Measurements from ENCODE around the gene GABRR3.

The GABRR3 gene

GRCh38 chr3:97992547-97993173 is 42.5 kb downstream of the GABRR3 start:
- H3K27me3 ChIP-seq (ENCODE audit: insufficient read depth, low read length, poor library complexity), result no peaks in the 10 kb centered on the region
- no peak overlapping the region for H3K18ac ChIP-seq (ENCODE audit: low read length)
- no peak overlapping the region for H4K5ac ChIP-seq (ENCODE audit: low read length)
- no peaks in the 10 kb centered on the region for H3K36me3 ChIP-seq (ENCODE audit: control insufficient read depth, insufficient read depth, low read length)
- H4K8ac ChIP-seq (ENCODE audit: low read depth, low read length), result no peak overlapping the region
- no peak overlapping the region for H3K4me3 ChIP-seq (ENCODE audit: low read length)
- H3K79me1 ChIP-seq (ENCODE audit: low read length), result no peaks in the 10 kb centered on the region
- no peak overlapping the region for H3K23ac ChIP-seq (ENCODE audit: low read length)
- no peak overlapping the region for H2BK120ac ChIP-seq (ENCODE audit: low read depth, low read length)
- H2BK5ac ChIP-seq (ENCODE audit: low read length), result no peak overlapping the region
- peak; percentile 33 for DNase-seq
- H3K4me1 ChIP-seq (ENCODE audit: control insufficient read depth, low read depth, low read length), result no peaks in the 10 kb centered on the region
- no peak overlapping the region for H3K4me2 ChIP-seq (ENCODE audit: low read length)
- H2AK5ac ChIP-seq (ENCODE audit: low read length), result no peak overlapping the region
- H3K9ac ChIP-seq (ENCODE audit: low read length), result no peak overlapping the region
- no peak overlapping the region for H2BK15ac ChIP-seq (replicated peaks; ENCODE audit: low read depth)
- H3K27ac ChIP-seq (ENCODE audit: low read depth, low read length), result no peak overlapping the region
- no peaks in the 10 kb centered on the region for H3K79me2 ChIP-seq (ENCODE audit: control insufficient read depth, insufficient read depth, low read length)
- WGBS (ENCODE audit: extremely low coverage, insufficient coverage, low lambda C conversion rate), result no CpG with 5 or more reads among the region's 2 CpGs
- H3K56ac ChIP-seq (ENCODE audit: low read length), result no peak overlapping the region
- no peak overlapping the region for H3K4ac ChIP-seq (ENCODE audit: low read depth, low read length)

GRCh38 chr3:97991293-97991682 is 43.8 kb downstream of the GABRR3 start:
- no peak overlapping the region for H4K8ac ChIP-seq (ENCODE audit: low read depth, low read length)
- no peaks in the 10 kb centered on the region for H3K27me3 ChIP-seq (ENCODE audit: insufficient read depth, low read length, poor library complexity)
- H2BK5ac ChIP-seq (ENCODE audit: low read length), result no peak overlapping the region
- no peak overlapping the region for H3K4ac ChIP-seq (ENCODE audit: low read depth, low read length)
- no peak overlapping the region for H2AK5ac ChIP-seq (ENCODE audit: low read length)
- H3K4me2 ChIP-seq (ENCODE audit: low read length), result no peak overlapping the region
- H2BK120ac ChIP-seq (ENCODE audit: low read depth, low read length), result no peak overlapping the region
- no CpG with 5 or more reads among the region's 5 CpGs for WGBS (ENCODE audit: extremely low coverage, insufficient coverage, low lambda C conversion rate)
- no peak overlapping the region for H3K9ac ChIP-seq (ENCODE audit: low read length)
- H3K27ac ChIP-seq (ENCODE audit: low read depth, low read length), result no peak overlapping the region
- no peaks in the 10 kb centered on the region for H3K79me2 ChIP-seq (ENCODE audit: control insufficient read depth, insufficient read depth, low read length)
- no peaks in the 10 kb centered on the region for H3K4me1 ChIP-seq (ENCODE audit: control insufficient read depth, low read depth, low read length)
- no peak overlapping the region for H3K18ac ChIP-seq (ENCODE audit: low read length)
- H3K56ac ChIP-seq (ENCODE audit: low read length), result no peak overlapping the region
- H4K5ac ChIP-seq (ENCODE audit: low read length), result no peak overlapping the region
- H3K4me3 ChIP-seq (ENCODE audit: low read length), result no peak overlapping the region
- H3K23ac ChIP-seq (ENCODE audit: low read length), result no peak overlapping the region
- DNase-seq, result no peak
- H2BK15ac ChIP-seq (replicated peaks; ENCODE audit: low read depth), result no peak overlapping the region
- H3K36me3 ChIP-seq (ENCODE audit: control insufficient read depth, insufficient read depth, low read length), result no peaks in the 10 kb centered on the region
- no peaks in the 10 kb centered on the region for H3K79me1 ChIP-seq (ENCODE audit: low read length)

- Histone ChIP-seq H3K36me3 (ENCODE audit: control insufficient read depth, insufficient read depth, low read length) (no peaks in the 10 kb centered on the region), H3K79me2 (ENCODE audit: control insufficient read depth, insufficient read depth, low read length) (no peaks in the 10 kb centered on the region), H3K4me3 (ENCODE audit: low read length) (no peak overlapping the region), H2AK5ac (ENCODE audit: low read length) (no peak overlapping the region), H4K5ac (ENCODE audit: low read length) (no peak overlapping the region), H3K27me3 (ENCODE audit: insufficient read depth, low read length, poor library complexity) (no peaks in the 10 kb centered on the region), H3K4ac (ENCODE audit: low read depth, low read length) (no peak overlapping the region), H3K9ac (ENCODE audit: low read length) (no peak overlapping the region), H3K18ac (ENCODE audit: low read length) (no peak overlapping the region), H3K27ac (ENCODE audit: low read depth, low read length) (no peak overlapping the region), H3K4me1 (ENCODE audit: control insufficient read depth, low read depth, low read length) (no peaks in the 10 kb centered on the region), H3K56ac (ENCODE audit: low read length) (no peak overlapping the region), H3K79me1 (ENCODE audit: low read length) (no peaks in the 10 kb centered on the region), H3K4me2 (ENCODE audit: low read length) (no peak overlapping the region), H4K8ac (ENCODE audit: low read depth, low read length) (no peak overlapping the region), H2BK120ac (ENCODE audit: low read depth, low read length) (no peak overlapping the region), H2BK15ac (replicated peaks; ENCODE audit: low read depth) (no peak overlapping the region), H3K23ac (ENCODE audit: low read length) (no peak overlapping the region), H2BK5ac (ENCODE audit: low read length) (no peak overlapping the region)
- no peak for DNase-seq
- no CpG with 5 or more reads among the region's 2 CpGs for WGBS (ENCODE audit: extremely low coverage, insufficient coverage, low lambda C conversion rate)
Observed at GRCh38 chr3:97990624-97991292, 44.4 kb downstream of the GABRR3 start.

GRCh38 chr3:97988784-97989568 is 46.1 kb downstream of the GABRR3 start:
- WGBS (ENCODE audit: extremely low coverage, insufficient coverage, low lambda C conversion rate), result no CpG with 5 or more reads among the region's 3 CpGs
- H4K8ac ChIP-seq (ENCODE audit: low read depth, low read length), result no peak overlapping the region
- H3K4me1 ChIP-seq (ENCODE audit: control insufficient read depth, low read depth, low read length), result no peaks in the 10 kb centered on the region
- H3K27me3 ChIP-seq (ENCODE audit: insufficient read depth, low read length, poor library complexity), result no peaks in the 10 kb centered on the region
- no peak overlapping the region for H2BK5ac ChIP-seq (ENCODE audit: low read length)
- H3K79me1 ChIP-seq (ENCODE audit: low read length), result no peaks in the 10 kb centered on the region
- no peak overlapping the region for H2AK5ac ChIP-seq (ENCODE audit: low read length)
- no peak overlapping the region for H3K27ac ChIP-seq (ENCODE audit: low read depth, low read length)
- H2BK15ac ChIP-seq (replicated peaks; ENCODE audit: low read depth), result no peak overlapping the region
- no peak overlapping the region for H3K4me3 ChIP-seq (ENCODE audit: low read length)
- no peaks in the 10 kb centered on the region for H3K79me2 ChIP-seq (ENCODE audit: control insufficient read depth, insufficient read depth, low read length)
- H3K9ac ChIP-seq (ENCODE audit: low read length), result no peak overlapping the region
- H3K36me3 ChIP-seq (ENCODE audit: control insufficient read depth, insufficient read depth, low read length), result no peaks in the 10 kb centered on the region
- no peak overlapping the region for H3K18ac ChIP-seq (ENCODE audit: low read length)
- H4K5ac ChIP-seq (ENCODE audit: low read length), result no peak overlapping the region
- H3K4ac ChIP-seq (ENCODE audit: low read depth, low read length), result no peak overlapping the region
- no peak overlapping the region for H2BK120ac ChIP-seq (ENCODE audit: low read depth, low read length)
- no peak for DNase-seq
- H3K56ac ChIP-seq (ENCODE audit: low read length), result no peak overlapping the region
- no peak overlapping the region for H3K23ac ChIP-seq (ENCODE audit: low read length)
- no peak overlapping the region for H3K4me2 ChIP-seq (ENCODE audit: low read length)

GRCh38 chr3:97987306-97987705 is 47.8 kb downstream of the GABRR3 start:
- Histone ChIP-seq H3K79me2 (ENCODE audit: control insufficient read depth, insufficient read depth, low read length) (no peaks in the 10 kb centered on the region), H3K18ac (ENCODE audit: low read length) (no peak overlapping the region), H2BK120ac (ENCODE audit: low read depth, low read length) (no peak overlapping the region), H3K36me3 (ENCODE audit: control insufficient read depth, insufficient read depth, low read length) (no peaks in the 10 kb centered on the region), H2AK5ac (ENCODE audit: low read length) (no peak overlapping the region), H3K4me2 (ENCODE audit: low read length) (no peak overlapping the region), H4K8ac (ENCODE audit: low read depth, low read length) (no peak overlapping the region), H3K4me1 (ENCODE audit: control insufficient read depth, low read depth, low read length) (no peaks in the 10 kb centered on the region), H3K27ac (ENCODE audit: low read depth, low read length) (no peak overlapping the region), H3K23ac (ENCODE audit: low read length) (no peak overlapping the region), H3K9ac (ENCODE audit: low read length) (no peak overlapping the region), H3K56ac (ENCODE audit: low read length) (no peak overlapping the region), H2BK15ac (replicated peaks; ENCODE audit: low read depth) (no peak overlapping the region), H4K5ac (ENCODE audit: low read length) (no peak overlapping the region), H2BK5ac (ENCODE audit: low read length) (no peak overlapping the region), H3K79me1 (ENCODE audit: low read length) (no peaks in the 10 kb centered on the region), H3K4ac (ENCODE audit: low read depth, low read length) (no peak overlapping the region), H3K4me3 (ENCODE audit: low read length) (no peak overlapping the region), H3K27me3 (ENCODE audit: insufficient read depth, low read length, poor library complexity) (no peaks in the 10 kb centered on the region)
- no peak for DNase-seq
- WGBS (ENCODE audit: extremely low coverage, insufficient coverage, low lambda C conversion rate), result no CpG with 5 or more reads among the region's 2 CpGs

Measured in mesendoderm (in vitro differentiated cells).